HG03066 (cell line): ENCODE measurements around the gene SRSF12.

Experiments
- ATAC-seq: cut with Tn5 transposase; IDR thresholded peaks from one replicate; pipeline ENCODE4 v1.9.1; 2021; ENCODE audit warnings: low read depth; ENCODE audit not compliant: unreplicated experiment

The SRSF12 gene

DNA sequence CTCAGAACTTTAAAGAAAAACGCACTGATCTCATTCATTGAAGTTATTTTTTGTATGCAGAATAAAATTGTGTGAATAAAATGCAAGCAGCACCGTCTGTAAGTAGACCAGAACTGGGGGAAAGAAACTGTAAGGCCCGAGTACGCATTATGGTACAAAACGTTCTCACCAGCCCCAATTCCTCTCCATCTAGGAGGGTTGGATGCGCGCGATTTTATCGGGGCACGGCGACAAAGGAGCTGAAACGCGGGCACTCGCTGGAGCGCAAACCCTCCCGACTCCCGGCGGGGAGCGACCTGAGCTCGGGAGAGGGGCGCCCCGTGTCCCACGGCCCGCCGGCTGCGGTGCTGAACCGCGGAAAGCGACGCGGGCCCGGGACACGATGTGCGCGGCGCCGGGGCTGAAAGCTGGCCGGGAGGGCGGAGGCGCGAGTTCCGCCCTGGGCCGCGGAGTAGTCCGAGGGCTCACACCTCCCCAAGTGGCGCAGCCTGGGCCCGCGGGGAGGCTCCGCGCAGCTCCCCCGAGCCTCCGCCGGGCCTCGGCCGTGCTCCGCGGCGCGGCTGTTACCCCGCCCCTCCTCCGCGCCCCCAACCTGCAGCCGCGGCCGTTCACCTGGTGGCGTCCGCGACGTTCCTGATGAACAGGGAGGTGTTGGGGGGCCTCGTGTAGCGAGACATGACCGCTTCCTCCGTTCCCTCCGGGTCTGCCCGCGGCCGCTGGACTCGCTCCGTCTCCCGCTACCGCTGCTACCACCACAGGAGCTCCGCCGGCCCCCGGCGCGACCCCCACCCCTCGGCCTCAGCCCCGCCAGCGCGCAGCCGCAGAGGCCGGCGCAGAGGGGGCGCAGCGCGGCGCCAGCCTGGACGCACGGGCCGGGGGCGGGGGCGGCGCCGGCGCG is at the start of gene SRSF12:
SRSF12 (minus strand) TSS at position 861 of the 898 bp plus-strand sequence; CDS start at position 677, 184 bp downstream.
- peak; percentile 72 for ATAC-seq

DNA sequence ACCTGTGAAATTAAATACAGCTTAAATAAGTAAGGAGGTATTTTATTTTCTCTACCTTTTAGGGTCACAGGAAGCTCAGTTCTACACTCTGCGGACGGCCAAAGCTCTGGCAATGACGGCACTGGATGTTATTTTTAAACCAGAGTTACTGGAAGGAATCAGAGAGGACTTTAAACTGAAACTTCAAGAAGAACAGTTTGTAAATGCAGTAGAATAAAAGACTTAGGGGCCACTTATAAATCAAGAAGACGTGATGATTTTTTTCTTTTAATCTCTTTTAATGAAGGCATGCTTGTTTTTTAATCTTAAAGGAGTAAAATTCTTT is 44.1 kb upstream of the SRSF12 start:
- ATAC-seq, result no peak

DNA sequence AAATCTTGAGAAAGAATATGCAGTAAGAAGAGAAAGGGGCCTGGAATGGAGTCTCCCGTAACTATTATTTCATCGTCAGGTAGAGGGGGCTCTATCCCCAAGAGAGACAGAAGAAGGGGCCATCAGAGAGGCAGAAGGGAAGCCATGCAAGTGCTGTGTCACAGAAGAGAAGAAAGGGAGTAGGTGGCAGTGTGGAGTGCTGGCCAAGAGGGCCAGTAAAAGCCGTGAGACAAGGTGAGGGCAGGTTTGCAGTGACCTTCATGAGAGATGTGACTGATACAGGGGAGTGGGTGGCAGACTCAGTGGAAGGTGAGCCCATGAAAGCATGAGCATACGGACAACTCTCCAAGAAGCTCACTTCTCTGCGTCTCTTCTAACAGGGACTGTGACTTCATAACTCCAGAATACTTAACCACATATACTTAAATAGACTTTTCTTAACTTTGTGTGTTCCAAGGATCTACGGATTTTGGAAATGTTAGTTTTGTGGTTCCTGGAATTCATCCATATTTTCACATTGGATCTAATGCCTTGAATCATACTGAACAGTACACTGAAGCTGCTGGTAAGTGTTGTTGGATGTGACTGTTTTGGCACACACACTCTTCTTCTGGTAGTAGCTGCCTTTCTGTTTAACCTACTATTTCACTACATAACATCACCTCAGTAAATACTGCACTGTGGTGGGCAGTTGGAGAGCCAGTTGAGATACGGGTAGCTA is 43.6 kb upstream of the SRSF12 start:
- ATAC-seq, result no peak

DNA sequence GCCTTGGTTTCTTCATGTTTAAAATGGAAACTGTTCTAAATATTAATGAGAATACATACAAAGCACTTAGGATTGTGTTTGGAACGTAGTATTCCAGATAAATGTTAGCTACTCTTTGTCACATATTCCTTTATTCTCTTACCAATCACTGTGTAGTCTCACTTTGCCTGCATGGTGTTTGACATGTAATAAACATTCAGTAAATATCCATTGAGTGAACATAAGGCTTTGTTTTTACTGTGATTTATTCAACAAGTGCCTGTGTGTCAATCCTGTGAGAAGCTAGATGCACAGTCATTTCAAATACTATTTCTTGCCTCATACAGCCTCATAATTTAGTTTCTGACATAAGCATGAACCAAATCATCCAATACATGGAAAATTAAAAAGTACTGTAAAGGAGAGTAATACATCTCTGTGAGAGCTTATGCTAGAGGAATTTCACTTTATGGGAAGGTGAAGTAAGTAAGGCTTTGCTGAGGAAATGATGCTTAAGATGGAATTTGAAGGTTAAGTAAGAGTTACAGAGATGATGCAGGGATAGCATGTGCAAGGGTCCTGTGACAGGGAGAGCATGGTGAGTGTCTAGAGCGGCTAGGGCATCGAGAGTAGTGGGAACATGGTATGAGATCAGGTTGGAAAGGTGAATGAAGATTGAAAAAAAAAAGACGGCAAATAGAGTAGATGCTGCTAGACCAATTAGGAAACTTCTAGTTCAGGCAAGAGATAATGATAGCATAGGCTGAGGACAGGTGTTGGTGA is 42.6 kb upstream of the SRSF12 start:
- no peak for ATAC-seq

DNA sequence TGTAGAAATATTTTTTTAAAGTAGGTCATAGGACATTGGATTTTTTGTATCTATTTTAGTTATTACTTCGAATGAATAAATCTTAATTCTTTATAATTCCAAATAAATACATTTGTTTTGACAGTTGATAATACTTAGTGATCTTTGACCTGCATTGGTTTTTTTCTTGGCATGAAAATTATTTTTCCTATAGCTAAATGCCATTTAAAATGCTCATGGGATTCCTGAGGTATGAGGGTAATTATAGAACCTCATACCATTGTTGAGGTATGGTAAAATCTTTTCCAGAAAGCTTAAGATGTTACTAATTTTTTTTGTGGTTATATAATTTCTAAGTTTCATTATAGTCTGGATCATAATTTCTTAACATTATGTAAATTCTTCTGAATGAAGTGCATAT is 36.3 kb upstream of the SRSF12 start:
- no peak for ATAC-seq

DNA sequence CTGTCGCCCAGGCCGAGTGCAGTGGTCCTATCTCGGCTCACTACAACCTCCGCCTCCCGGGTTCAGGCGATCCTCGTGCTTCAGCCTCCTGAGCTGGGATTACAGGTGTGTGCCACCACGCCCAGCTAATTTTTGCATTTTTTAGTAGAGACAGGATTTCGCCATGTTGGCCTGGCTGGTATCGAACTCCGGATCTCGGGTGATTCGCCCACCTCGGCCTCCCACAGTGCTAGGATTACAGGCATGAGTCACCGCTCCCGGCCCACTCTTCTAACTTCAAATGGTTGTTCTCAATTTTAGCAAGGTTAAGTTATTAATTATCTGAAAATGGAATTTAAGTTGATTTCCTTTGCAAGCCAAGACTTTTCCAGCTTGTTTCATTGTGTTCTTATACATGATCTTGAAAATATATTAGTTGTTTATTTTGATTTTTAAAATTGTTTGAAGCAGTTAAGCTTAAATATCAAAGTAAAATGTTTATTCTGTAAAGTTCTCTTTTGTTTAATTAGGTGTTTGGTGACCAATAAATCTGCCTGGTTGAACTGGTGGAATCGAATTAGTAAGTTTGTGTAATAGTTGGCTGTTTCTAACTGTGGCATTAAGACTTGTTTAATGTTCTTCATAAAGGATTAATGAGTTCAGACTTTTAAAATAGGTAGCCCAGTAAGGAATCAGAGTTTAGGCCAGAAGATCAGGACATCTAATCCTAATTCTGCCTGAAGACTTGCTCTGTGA is 30.3 kb upstream of the SRSF12 start:
- ATAC-seq, result no peak

DNA sequence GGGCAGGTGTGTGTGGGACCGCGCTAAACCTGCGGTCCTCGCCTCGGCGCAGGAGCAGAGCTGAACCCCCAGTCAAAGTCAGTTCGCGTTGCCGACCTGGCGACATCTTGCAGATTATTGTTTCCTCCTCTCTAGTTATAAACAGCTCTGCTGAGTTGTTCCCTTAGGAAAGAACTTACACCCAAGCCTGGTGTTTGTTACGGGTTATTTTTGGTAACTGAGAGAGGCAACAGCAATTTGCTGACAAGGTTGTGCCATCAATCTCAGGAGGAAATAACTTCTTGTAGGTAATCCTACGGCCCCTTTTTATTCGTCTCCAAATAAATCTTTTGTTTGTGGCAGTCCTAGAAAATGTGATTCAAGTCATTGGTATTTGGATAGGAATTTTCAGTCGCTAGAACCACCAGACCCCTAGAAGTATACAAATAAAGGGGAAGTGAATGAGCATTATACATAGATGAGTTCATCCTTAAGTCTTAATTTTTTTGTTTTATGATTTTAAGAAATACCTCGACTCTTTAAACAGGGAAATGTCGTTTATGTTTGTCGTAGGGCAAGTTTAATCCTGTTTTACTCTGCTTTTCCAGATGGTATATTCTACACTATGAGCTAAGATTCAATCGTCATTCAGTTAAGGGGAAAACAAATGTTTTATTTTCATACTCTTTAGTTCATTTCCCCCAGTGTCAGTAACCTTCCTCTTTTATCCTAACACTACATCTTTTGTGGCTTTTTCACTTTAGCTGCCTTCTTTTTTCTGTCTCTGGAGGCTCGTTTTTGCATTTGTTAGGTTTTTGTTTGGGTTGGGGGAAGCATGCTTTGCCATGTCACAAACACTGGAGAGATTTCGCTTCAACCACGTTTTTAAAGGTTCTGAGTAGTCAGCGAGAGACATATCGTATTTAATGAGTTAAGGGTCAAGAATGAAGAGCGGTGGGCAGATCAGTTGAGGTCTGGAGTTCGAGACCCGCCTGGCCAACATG is 29.1 kb upstream of the SRSF12 start:
- peak; percentile 35 for ATAC-seq

DNA sequence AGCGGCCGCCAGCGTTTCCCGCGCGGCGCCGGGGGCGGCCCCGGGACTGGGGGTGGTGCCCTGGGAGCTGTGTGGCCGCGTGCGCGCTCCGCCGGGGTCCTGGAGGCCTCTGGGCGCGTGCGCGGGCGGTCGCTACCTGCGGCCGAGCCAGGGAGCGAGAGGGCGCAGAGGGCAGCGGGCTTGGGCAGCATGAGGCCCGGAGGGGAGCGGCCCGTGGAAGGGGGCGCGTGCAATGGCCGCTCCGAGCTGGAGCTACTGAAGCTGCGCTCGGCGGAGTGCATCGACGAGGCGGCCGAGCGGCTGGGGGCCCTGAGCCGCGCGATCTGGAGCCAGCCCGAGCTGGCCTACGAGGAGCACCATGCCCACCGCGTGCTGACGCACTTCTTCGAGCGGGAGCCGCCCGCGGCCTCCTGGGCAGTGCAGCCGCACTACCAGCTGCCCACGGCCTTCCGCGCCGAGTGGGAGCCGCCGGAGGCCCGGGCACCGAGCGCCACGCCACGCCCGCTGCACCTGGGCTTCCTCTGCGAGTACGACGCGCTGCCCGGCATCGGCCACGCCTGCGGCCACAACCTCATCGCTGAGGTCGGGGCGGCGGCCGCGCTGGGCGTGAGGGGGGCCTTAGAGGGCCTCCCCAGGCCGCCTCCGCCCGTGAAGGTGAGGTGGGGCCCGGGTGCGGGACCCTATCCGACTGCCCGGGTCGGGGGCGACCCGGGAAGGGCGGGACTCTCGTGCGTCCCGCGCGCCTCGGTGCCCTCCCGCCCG is 28.3 kb upstream of the SRSF12 start, which contains the start of gene PM20D2:
PM20D2 (plus strand) TSS at position 100 of the 762 bp plus-strand sequence; CDS start at position 190, 90 bp downstream.
- ATAC-seq, result peak; percentile 74

DNA sequence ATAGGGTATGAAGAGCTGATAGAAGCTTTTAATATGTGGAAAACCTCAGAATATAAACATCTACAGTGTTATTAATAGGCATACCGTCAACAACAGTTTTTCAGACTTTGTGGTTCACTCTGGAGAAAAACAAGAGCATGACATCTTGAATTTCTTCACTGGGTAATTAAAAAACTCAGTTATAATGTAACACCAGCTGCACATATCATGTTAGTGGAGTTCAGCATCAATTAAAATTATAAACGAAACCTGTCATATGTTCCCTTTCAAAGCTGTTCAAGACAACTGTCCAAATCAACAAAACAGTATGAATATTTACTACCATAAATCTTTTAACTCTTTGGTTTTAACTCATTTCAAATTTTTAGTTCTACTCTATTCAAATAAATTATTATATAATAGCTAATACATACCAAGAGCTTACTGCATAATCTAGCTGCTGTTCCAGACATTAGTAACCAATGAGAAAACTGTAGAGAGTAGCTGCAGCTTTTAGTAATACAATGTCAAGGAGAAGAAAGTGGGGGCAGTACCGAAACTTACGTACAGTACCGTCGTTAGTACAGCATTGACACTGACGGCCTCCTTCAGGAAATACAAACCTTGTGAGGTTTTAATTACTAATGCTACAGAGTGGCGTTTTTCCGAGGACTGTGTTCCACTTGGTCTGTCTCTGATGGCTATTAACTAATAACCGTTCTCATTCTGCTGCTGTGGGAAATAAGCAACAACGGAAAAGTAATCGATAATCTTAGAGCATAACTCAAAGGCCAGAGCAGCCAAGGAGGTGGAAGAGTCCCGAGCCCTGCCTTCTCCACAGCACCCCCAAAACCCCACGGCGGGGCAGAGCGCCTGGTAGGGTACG is 27.5 kb upstream of the SRSF12 start:
- peak; percentile 49 for ATAC-seq

DNA sequence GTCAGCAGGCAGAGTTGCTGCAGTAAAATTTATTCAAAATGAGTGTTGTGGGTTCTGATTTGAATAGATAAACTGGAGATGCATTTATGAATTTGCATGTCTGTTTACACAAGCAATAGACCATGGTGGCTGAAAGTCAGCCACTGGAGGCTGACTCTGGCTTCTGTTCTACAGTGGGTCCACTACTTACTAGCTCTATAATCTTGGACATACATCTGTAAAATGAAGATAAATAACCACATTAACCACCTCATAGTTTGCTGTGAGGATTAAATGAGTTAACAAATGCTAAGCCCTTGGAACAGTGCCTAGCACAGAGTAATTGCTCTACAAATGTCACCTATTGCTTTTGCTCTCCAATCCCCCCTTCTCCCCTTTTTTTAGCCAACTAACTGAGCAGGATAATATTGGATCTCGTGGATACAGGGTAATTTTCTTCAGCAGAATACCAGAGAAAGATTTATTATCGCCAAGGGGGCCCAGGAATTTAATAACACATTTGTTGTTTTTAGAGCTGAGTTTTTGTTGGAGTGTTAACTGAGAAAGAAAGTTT is 26.6 kb upstream of the SRSF12 start:
- ATAC-seq, result no peak

DNA sequence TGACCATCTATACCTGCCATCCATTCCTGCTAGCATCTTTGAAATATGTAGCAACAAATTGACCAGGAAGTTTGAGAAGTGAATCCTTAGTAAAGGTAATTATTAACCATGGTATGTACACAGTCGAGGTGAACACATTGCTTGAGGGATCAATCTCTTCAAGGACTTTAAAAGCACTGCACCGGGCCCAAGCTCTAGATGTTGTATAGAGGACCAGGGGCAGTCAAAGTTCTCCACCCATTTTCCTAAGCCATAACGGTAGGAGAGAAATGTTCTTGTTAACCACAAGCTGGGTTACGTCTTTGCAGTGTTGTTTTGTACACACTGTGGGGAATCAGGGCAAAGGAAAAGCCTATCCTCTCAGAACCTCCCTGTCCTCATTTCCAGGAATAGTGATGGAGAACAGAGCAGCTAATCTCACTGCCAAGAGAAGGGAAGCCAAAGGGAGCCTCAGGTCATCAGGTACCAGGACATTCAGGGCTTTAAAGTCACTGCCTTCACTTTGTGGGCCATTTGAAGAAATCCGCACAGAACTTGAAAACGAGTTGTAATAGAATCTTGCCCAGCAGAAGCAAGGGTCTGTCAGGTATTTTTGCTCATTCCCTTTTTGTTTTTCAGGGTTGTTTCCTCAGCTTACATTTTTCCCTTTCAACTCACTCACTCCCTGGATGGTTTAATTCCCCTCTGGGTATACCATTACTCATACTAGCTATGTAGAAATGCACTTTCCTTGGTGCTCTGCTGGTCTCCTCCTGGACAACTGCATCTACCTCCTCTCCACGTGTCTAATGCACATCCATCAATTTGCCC is 22.7 kb upstream of the SRSF12 start:
- no peak for ATAC-seq

DNA sequence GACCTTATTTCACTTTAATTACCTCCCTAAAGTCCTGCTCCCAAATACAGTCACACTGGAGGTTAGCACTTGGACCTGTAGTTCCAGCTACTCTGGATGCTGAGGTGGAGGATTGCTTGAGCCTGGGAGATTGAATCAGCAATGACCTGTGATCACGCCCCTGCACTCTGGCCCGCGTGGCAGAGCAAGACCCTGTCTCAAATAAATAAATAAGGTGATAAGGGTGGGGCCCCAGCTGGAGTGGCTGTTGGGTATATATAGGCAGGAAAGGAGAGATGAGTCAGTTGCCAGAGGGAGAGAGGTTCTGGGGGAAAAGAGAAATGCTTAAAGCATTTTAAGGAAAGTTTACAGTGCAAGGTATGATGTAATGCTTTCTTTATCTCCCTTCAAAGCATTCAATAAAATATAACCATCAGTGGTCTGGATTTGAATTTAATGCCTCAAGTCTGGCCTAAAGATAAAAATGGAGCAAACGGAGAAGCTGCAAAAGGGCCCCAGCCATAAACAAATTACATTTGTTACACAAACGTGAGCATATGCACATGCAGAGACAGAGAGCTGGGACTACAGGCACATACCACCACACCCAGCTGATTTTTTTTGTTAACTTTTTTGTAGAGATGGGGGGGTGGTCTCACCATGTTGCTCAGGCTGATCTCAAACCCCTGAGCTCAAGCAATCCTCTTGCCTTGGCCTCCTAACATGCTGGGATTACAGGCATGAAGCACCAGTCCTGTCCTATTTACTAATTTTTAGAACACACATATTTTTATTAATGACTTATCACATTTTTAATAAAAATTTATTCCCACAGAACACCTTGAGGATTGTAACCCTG is 21.9 kb upstream of the SRSF12 start:
- no peak for ATAC-seq

DNA sequence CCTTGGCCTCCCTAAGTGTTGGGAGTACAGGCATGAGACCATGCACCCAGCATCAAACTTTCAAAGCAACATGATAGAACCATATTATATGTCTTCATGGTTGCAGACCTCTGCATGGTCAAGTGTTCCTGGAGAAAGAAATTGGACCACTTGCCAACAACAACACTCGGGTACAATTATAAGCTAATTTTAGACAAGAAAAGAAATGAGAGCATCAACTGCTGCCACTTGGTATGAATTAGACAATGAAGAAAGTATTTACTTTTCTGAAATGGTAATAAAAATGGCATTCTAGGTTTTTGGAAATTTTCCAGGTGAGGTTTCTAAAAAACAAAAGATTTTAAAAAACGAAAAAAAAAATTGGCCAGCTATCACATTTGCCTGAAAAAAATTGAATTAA is 20.3 kb upstream of the SRSF12 start:
- no peak for ATAC-seq

DNA sequence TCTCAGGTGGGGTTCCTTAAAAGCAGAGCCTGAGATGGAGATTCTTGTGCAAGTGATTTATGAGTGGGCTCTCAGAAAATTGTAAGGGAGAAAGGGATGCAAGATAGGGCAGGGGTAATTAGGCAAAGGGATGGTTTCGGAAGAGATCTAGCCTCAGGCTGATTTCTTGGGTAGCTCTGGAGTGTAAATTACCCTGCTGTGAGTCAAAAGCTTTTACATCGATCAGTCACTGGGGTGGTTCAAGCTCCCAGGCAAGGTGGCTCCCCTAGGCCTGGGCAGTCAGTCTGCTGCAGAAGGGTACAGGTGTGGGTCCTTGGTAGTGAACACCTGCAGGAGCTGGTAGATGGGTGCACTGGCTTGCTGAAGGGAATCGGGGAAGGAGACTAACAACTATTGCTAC is 16.9 kb upstream of the SRSF12 start:
- ATAC-seq, result no peak

DNA sequence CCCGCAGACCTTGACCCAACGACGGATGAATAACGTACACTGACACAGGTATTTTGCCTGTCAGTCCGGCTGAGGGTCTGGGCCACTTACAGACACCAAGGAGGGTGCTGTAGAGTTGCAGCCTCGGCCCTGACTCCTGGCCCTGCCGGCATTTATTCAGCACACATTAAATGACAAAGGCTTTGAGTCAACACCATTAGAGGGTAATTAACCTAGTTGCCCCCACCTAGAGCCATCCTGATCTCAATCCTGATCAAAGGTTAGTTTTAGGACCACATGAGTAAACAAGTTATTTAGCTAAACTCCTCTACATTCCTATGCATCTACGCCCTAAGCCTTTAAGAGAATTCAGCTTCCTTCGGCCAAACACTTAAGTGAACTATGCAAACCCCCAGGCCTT is 16.1 kb upstream of the SRSF12 start:
- ATAC-seq, result no peak

DNA sequence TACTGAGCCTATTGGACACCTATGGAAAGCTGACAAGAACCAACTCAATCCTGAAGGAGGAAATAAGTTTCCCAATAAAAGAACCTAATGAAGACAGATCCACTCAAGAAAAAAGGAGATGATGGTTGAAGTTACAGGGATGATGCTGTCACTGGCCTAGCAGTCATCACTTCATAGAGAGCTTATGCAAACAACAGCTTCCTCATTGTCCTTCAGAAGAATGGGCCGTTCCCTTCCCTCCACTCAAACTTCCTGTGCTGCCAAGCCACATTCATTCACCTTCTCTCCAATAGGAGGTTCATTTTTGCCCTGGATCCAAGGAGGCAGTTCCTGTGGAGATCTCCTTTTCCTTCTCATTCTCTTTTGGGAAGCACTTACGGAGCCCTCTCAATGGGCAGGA is 14.2 kb upstream of the SRSF12 start:
- ATAC-seq, result no peak
